Measurements from ENCODE around the gene IPO13. TPM values are rescaled to one million over a fixed set of nuclear protein-coding genes. Genes with fewer than 3 reads are reported as not detected.

Gene IPO13
- total RNA-seq, 2 experiments from 2014 or later, result 16.2 to 16.5 TPM

DNA sequence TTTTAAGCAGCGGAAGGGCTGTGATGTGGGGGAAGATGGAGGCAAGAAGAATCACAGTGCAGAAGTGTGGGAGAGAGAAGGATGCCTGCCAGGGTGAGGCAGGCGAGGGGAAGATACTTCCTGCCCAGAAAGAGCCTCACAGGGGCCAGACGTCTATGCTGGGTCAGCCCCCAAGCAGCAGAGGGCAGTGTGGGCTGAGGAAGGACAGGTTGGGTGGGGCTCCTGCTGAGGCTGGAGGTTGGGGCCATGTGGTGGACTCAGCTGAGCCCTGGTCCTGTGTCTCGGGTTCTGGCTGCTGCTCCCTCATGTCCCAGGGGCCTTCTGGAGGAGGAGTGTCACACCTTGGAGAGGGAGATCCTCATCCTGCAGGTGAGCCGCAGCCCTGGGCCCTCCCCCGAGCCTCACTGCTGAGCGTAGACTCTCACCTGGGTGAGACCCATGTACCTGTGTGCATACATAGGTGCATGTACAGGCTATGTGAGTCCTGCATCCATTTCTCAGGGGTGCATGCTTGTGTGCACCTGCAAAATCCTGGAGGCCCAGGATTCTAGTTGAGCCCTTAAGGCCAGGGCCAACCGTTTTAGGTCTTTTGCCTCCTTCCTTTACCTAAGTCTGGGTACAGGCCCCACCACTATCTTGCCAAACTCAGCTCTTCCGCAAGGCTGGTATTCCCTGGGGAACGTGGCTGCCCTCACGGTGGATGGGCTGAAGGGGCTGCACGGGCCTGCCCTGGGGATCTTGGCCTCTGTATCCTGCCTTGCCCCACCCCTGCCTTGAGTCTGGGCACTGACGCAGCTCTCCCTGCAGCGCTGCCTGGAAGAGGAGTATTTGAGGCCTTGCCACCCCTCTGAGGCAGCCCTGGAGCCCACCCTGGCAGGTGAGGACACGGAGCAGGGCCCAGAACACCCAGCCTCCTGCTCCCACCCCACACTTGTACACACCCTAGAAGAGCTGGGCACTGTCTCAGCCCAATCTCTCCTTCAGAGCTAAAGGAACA is 48.3 kb downstream of the IPO13 start:
- ChIA-PET CTCF (interaction anchor here (0.9 to 4.7 kb wide), 5 partner anchors 10 to 46 kb away, joined by 3 to 19 read pairs (median 3); no protein-coding TSS in a partner anchor), POLR2A (no interaction called here)
- TF ChIP-seq, protein P1, sequence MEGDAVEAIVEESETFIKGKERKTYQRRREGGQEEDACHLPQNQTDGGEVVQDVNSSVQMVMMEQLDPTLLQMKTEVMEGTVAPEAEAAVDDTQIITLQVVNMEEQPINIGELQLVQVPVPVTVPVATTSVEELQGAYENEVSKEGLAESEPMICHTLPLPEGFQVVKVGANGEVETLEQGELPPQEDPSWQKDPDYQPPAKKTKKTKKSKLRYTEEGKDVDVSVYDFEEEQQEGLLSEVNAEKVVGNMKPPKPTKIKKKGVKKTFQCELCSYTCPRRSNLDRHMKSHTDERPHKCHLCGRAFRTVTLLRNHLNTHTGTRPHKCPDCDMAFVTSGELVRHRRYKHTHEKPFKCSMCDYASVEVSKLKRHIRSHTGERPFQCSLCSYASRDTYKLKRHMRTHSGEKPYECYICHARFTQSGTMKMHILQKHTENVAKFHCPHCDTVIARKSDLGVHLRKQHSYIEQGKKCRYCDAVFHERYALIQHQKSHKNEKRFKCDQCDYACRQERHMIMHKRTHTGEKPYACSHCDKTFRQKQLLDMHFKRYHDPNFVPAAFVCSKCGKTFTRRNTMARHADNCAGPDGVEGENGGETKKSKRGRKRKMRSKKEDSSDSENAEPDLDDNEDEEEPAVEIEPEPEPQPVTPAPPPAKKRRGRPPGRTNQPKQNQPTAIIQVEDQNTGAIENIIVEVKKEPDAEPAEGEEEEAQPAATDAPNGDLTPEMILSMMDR (IDR thresholded peaks at IDR 0.05), result no peak
- no peak overlapping the region for H3K27ac Mint-ChIP-seq
- intact Hi-C loops (cut with micrococcal nuclease), result no loop called here
- DNase-seq, result peak; percentile 45
- ATAC-seq, result peak; percentile 28
- H3K4me1 Mint-ChIP-seq (ENCODE audit: low read depth), result peaks cover 12% of the 10 kb centered on the region
- no peaks in the 10 kb centered on the region for H3K9me3 Mint-ChIP-seq
- no peak overlapping the region for H3K4me3 Mint-ChIP-seq
- H3K27me3 Mint-ChIP-seq, result no peaks in the 10 kb centered on the region
- peaks cover 4% of the 10 kb centered on the region for H3K36me3 Mint-ChIP-seq (ENCODE audit: low read depth)

DNA sequence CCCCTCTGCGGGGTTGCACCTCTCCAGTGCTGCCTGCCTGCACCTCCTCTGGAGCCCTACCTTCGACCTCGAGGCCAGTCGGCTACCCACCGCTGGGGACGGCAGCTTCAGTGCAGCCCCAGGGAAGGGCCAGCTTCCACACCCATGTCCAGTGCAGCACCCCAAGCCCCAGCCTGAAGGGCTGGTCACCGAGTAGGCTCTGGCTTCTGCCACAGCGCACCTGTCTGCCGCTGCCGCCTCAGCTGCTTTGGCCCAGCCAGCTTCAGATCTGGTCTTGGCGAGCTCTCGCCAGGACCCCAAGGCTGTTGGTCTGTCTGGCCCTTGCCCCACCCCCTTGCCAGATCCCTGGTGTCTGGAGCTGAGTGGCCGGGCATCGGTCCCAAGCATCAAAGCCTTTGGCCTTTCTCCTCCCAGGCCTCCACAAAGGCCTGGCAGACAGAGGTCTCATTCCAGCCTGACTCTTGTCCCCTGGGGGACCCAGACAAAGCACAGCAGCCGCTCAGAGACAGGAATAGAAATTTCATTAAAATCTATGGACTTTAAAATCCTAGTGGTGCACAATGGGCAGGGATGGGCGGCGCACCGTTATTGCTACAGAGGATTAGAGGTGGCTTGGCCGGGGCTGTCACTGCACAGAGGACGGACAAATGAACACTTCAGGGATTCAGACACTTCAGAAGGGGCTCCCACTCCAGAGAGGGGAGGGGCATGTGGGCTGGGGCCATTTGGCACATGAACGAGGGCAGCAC is 49.4 kb downstream of the IPO13 start:
- H3K4me1 Mint-ChIP-seq (ENCODE audit: low read depth), result peaks cover 8% of the 10 kb centered on the region
- ATAC-seq (no peak), DNase-seq (no peak)
- intact Hi-C loops (cut with micrococcal nuclease), result no loop called here
- H3K4me3 Mint-ChIP-seq, result no peak overlapping the region
- peaks cover 8% of the 10 kb centered on the region for H3K36me3 Mint-ChIP-seq (ENCODE audit: low read depth)
- CTCF ChIA-PET, result interaction anchor here (1.3 kb wide), 1 partner anchor 9 kb away, joined by 6 read pairs; no protein-coding TSS in a partner anchor
- POLR2A ChIA-PET, result no interaction called here
- no peaks in the 10 kb centered on the region for H3K9me3 Mint-ChIP-seq
- H3K27me3 Mint-ChIP-seq, result no peaks in the 10 kb centered on the region
- TF ChIP-seq, protein P1 (IDR thresholded peaks at IDR 0.05), result no peak
- H3K27ac Mint-ChIP-seq, result no peak overlapping the region

DNA sequence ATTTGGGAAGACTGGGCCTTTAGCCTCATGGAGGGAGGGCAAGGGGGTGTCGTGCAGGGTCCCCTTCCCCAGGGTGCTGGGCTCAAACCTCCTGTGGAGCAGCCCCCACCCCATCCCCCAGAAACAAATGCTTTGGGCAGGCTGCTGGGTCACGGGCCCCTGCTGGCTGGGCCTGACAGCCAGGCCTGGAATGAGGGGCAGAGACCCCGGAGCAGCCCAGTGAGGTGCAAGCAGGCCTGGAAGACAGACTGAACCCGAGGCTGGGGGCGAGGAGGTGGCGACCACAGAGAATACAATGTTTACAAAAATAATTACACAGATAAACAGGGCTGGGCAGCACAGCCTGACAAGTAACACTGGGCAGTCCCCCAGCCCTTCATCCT is 50.0 kb downstream of the IPO13 start:
- H3K9me3 Mint-ChIP-seq, result no peaks in the 10 kb centered on the region
- ATAC-seq, result no peak
- intact Hi-C loops (cut with micrococcal nuclease), result no loop called here
- H3K4me1 Mint-ChIP-seq (ENCODE audit: low read depth), result peaks cover 4% of the 10 kb centered on the region
- TF ChIP-seq, protein P1 (IDR thresholded peaks at IDR 0.05), result no peak
- H3K4me3 Mint-ChIP-seq, result no peak overlapping the region
- ChIA-PET POLR2A (no interaction called here), CTCF (no interaction called here)
- H3K27me3 Mint-ChIP-seq, result no peaks in the 10 kb centered on the region
- peaks cover 12% of the 10 kb centered on the region for H3K36me3 Mint-ChIP-seq (ENCODE audit: low read depth)
- no peak overlapping the region for H3K27ac Mint-ChIP-seq
- DNase-seq, result no peak

DNA sequence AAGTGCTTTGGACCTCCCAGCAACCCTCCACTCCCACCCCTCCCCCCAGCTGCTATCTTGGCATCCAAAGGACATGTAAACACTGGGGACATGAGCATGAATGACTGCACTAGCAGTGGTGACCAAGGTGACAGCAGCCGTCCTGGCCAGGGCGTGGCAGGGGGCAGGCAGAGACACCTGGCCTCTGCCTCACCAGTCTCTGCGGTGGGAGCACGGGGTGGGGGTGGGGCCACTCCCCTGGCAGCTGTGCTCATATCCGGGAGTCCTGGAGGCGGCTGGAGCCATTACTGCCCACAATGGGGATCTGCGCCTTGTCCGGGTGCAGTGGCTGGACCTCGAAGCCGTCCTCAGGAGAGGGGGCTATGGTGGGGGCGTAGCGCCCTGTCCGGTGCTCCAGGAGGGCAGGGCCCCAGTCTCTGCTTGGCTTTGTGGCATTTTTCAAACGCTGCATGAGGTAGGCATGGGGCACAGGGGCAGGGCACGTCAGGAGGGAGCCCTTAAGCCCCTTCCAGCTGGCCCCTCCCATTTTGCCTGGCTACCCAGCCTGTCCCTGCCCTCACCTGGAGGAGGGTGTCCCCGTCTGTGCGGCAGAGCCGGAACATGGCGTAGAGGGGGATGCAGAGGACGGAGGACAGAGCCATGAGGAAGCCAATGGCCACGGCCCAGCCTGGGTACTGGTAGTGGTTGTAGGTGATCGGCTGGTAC is 50.7 kb downstream of the IPO13 start:
- Mint-ChIP-seq H3K27ac (no peak overlapping the region), H3K36me3 (ENCODE audit: low read depth) (peaks cover 14% of the 10 kb centered on the region), H3K27me3 (no peaks in the 10 kb centered on the region), H3K4me1 (ENCODE audit: low read depth) (no peaks in the 10 kb centered on the region), H3K9me3 (no peaks in the 10 kb centered on the region), H3K4me3 (no peak overlapping the region)
- TF ChIP-seq, protein P1 (IDR thresholded peaks at IDR 0.05), result no peak
- intact Hi-C loops (cut with micrococcal nuclease), result no loop called here
- ChIA-PET POLR2A (no interaction called here), CTCF (no interaction called here)
- DNase-seq (no peak), ATAC-seq (no peak)
